Measurements from ENCODE around the gene ARHGAP6. TPM values are rescaled to one million over a fixed set of nuclear protein-coding genes. Genes with fewer than 3 reads are reported as not detected.

The ARHGAP6 gene
- total and polyA plus RNA-seq, 2 of the 4 experiments (the other 2 are of a cell fraction), result 1.4 to 1.8 TPM

DNA sequence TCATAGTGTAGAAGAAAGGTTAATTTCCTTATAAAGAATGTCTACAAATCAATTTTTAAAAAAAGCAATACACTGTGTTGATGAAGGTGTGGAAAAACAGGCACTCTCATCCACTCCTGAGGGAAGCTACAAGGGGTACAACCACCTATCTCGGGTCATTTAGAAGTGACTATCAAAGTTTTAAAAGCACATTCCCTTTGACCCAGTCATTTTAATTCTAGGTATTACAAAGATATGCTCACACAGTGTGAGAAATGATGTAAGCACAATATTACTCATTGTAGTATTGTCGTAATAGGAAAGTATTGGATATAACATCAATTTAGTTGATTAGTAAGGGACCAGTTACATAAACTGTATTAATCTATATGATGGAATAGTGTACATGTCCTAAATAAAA is 562.0 kb downstream of the ARHGAP6 start:
- dilution Hi-C loops (cut with HindIII; ENCODE audit: low sequenced_read_pairs, unreplicated experiment), result no loop called here
- TF ChIP-seq MAFK (IDR thresholded peaks at IDR 0.05; ENCODE audit: low read depth, low read length) (no peak), RCOR1 (IDR thresholded peaks at IDR 0.05; ENCODE audit: insufficient replicate concordance, low read length) (no peak)
- TF ChIP-seq, protein P1, sequence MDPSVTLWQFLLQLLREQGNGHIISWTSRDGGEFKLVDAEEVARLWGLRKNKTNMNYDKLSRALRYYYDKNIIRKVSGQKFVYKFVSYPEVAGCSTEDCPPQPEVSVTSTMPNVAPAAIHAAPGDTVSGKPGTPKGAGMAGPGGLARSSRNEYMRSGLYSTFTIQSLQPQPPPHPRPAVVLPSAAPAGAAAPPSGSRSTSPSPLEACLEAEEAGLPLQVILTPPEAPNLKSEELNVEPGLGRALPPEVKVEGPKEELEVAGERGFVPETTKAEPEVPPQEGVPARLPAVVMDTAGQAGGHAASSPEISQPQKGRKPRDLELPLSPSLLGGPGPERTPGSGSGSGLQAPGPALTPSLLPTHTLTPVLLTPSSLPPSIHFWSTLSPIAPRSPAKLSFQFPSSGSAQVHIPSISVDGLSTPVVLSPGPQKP (IDR thresholded peaks at IDR 0.05; ENCODE audit: borderline replicate concordance, low read depth, low read length), result no peak
- no peak overlapping the region for H2AFZ ChIP-seq (replicated peaks; ENCODE audit: low read length, poor library complexity)
- H3K27me3 ChIP-seq (ENCODE audit: control insufficient read depth, insufficient read depth, low read length), result no peaks in the 10 kb centered on the region
- H3K9me3 ChIP-seq (ENCODE audit: control insufficient read depth, insufficient read depth, low read length), result no peaks in the 10 kb centered on the region
- DNase-seq (no peak), ATAC-seq (ENCODE audit: low read depth) (no peak)
- H3K4me2 ChIP-seq (ENCODE audit: low read depth, low read length), result no peak overlapping the region
- H2BK5ac ChIP-seq (ENCODE audit: low read depth, low read length, poor library complexity, severe bottlenecking), result no peak overlapping the region
- H3K9me1 ChIP-seq (ENCODE audit: insufficient read depth, low read length), result no peaks in the 10 kb centered on the region
- no peak overlapping the region for H4K91ac ChIP-seq (ENCODE audit: insufficient read depth, low read depth, low read length)
- no peak overlapping the region for H2BK120ac ChIP-seq (ENCODE audit: low read depth, low read length)
- no peak overlapping the region for H4K5ac ChIP-seq (ENCODE audit: low read depth, low read length)
- H2AK9ac ChIP-seq (replicated peaks; ENCODE audit: low read depth, low read length, poor library complexity), result no peak overlapping the region
- no TSS peak for BruUV-seq (replicated peaks)
- no peaks in the 10 kb centered on the region for H3K79me1 ChIP-seq (ENCODE audit: low read depth in 1 of 2, low read length in 2 of 2)
- H3K27ac ChIP-seq (ENCODE audit: insufficient read depth, low read length), result no peak overlapping the region
- H2BK15ac ChIP-seq (ENCODE audit: low read depth, low read length), result no peak overlapping the region
- H3K36me3 ChIP-seq (ENCODE audit: control insufficient read depth, insufficient read depth, low read length), result no peaks in the 10 kb centered on the region
- H2AK5ac ChIP-seq (ENCODE audit: low read depth, low read length), result no peak overlapping the region
- no peak overlapping the region for H3K23ac ChIP-seq (ENCODE audit: low read depth, low read length)
- ChIA-PET POLR2A (ENCODE audit: unreplicated experiment) (no interaction called here), CTCF (no interaction called here)
- no peak overlapping the region for H3K14ac ChIP-seq (replicated peaks; ENCODE audit: low read depth, low read length)
- no peak overlapping the region for H3K4me3 ChIP-seq (ENCODE audit: insufficient read depth, low read depth, low read length)
- H2BK20ac ChIP-seq (ENCODE audit: low read depth, low read length), result no peak overlapping the region
- H3K9ac ChIP-seq (ENCODE audit: low read depth, low read length), result no peak overlapping the region
- H3K4me1 ChIP-seq (ENCODE audit: control insufficient read depth, insufficient read depth, low read length), result 0 out of 2 replicates have a peak, but pooled peaks cover 2% of the 10 kb centered on the region
- intact Hi-C loops (cut with micrococcal nuclease), result loop anchor here (5.0 kb wide), 1 partner anchor 486 kb away; no protein-coding TSS in a partner anchor
- in situ Hi-C loops (cut with MboI; ENCODE audit: low sequenced_read_pairs), result no loop called here
- no peak overlapping the region for H3K56ac ChIP-seq (ENCODE audit: extremely low read depth, insufficient read depth, low read length)
- H4K20me1 ChIP-seq (ENCODE audit: insufficient read depth, low read length), result no peaks in the 10 kb centered on the region
- WGBS, 2 experiments (ENCODE audit: extremely low coverage in 2 of 2, insufficient read length in 1 of 2), result no CpG with 5 or more reads among the region's 2 CpGs
- H3K18ac ChIP-seq (ENCODE audit: low read depth, low read length), result no peak overlapping the region
- no peak overlapping the region for H4K8ac ChIP-seq (ENCODE audit: low read depth in 2 of 2, low read length in 2 of 2)
- no peak overlapping the region for H3K4ac ChIP-seq (ENCODE audit: low read depth, low read length)
